ENCODE results near the gene SFMBT1. TPM values are rescaled to one million over a fixed set of nuclear protein-coding genes. Genes with fewer than 3 reads are reported as not detected.
A peak's percentile ranks its signal among the peaks of the same experiment; 100 is the strongest.

Gene SFMBT1
- polyA plus RNA-seq, 2 of the 4 experiments (the other 2 are of a cell fraction): 7.0 to 9.9 TPM

- TF ChIP-seq PBX3 (IDR thresholded peaks at IDR 0.05) (no peak), SMC3 (IDR thresholded peaks at IDR 0.05) (no peak)
Measured at GRCh38 chr3:52959773-52960172, 86.1 kb downstream of the SFMBT1 start (continued).

DNA sequence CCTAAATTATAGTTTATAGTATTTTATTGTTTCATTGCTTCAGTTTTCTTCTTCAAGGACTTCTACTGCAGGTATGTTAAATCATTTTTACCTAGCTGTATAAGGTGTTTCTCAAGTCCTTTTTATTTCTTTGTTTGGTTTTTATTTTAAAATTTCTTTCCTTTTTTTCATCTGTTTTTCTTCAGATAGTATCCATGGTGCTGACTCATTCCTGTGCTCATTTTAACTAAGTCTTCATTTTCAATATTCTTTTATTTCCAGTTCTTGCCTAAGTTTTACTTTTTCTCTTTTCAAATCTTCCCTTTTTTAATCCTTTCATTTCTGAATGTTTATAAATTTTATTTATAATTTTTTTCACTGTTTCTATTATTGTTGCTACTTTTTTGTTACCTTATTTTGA, 106.3 kb downstream of the SFMBT1 start:
- no peak for ATAC-seq
- Histone ChIP-seq H3K4me3 (no peak overlapping the region), H3K9me3 (no peaks in the 10 kb centered on the region), H3K4me1 (0 out of 3 replicates have a peak, but pooled peaks cover 3% of the 10 kb centered on the region), H3K27ac (no peak overlapping the region), H3K4me2 (no peak overlapping the region)
- no peak for DNase-seq (ENCODE audit: low read depth in 1 of 2, low spot score in 1 of 2)
- POLR2A ChIA-PET: no interaction called here
- FAIRE-seq: no peak
- TF ChIP-seq HES2 (IDR thresholded peaks at IDR 0.05) (no peak), ZNF302 (CRISPR knock-in tag; IDR thresholded peaks at IDR 0.05) (no peak), CHD4 (IDR thresholded peaks at IDR 0.05; ENCODE audit: borderline replicate concordance) (no peak), EHMT2 (IDR thresholded peaks at IDR 0.05; ENCODE audit: low read depth) (no peak), HOXB5 (CRISPR knock-in tag; IDR thresholded peaks at IDR 0.05) (no peak), NR3C1 (IDR thresholded peaks at IDR 0.05) (no peak), SREBF2 (IDR thresholded peaks at IDR 0.05) (no peak)
- TF ChIP-seq, protein P1, sequence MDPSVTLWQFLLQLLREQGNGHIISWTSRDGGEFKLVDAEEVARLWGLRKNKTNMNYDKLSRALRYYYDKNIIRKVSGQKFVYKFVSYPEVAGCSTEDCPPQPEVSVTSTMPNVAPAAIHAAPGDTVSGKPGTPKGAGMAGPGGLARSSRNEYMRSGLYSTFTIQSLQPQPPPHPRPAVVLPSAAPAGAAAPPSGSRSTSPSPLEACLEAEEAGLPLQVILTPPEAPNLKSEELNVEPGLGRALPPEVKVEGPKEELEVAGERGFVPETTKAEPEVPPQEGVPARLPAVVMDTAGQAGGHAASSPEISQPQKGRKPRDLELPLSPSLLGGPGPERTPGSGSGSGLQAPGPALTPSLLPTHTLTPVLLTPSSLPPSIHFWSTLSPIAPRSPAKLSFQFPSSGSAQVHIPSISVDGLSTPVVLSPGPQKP (IDR thresholded peaks at IDR 0.05; ENCODE audit: low read depth, low read length): no peak
- CTCF ChIA-PET: no interaction called here

DNA sequence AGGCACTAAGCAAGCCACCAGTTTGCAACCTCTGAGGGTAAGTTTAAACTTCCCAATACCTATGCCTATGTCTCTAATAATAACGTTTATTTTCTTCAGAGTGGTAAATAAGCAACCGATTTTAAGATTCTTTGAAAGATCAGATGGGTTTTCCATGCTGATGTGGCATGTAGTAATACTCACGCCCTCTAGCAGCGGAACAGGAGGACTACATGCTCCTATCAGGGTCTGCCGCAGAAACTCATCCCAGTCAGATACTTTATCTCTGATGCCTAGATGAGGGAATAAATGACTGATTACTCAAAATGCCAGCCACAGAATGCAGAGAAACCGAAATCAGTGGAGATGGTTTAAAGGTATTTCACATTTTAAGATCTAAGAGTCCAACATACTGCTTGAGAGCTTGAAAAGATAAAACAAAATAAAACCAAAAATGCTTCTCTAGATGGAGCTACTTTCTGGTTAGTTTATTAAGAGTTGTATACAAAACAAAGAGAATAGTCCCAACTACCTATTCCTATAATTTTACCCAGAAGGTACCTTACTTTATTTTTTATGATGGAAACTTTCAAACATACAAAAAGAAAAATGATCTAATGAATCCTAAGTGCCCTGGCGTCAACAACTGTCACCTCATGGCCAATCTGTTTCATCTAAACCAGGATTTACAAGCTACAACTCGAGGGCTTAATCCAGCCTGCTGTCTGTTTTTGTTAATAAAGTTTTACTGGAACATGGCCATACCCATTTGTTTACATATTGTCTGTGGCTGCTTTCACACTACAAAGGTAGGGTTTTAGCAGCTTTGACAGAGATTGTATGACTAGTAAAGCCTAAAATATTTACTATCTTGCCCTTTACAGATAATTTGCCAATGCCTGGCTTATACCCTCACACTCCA, 111.0 kb downstream of the SFMBT1 start:
- CTCF ChIA-PET: interaction anchor here (0.6 to 1.6 kb wide), 6 partner anchors 8 to 84 kb away, joined by 3 to 6 read pairs (median 4); no protein-coding TSS in a partner anchor
- H3K9me3 ChIP-seq: no peaks in the 10 kb centered on the region
- peak; percentile 46 for FAIRE-seq
- POLR2A ChIA-PET: no interaction called here
- H3K4me3 ChIP-seq: no peak overlapping the region
- 17% methylated on average over 8 of the region's 8 CpGs for WGBS (ENCODE audit: missing lambda C conversion rate)
- 0 out of 3 replicates have a peak, but pooled peaks cover 3% of the 10 kb centered on the region for H3K4me1 ChIP-seq
- DNase-seq (ENCODE audit: low read depth in 1 of 2, low spot score in 1 of 2): peak; percentile 47 to 51
- TF ChIP-seq, protein P2, sequence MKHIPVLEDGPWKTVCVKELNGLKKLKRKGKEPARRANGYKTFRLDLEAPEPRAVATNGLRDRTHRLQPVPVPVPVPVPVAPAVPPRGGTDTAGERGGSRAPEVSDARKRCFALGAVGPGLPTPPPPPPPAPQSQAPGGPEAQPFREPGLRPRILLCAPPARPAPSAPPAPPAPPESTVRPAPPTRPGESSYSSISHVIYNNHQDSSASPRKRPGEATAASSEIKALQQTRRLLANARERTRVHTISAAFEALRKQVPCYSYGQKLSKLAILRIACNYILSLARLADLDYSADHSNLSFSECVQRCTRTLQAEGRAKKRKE (CRISPR knock-in tag; IDR thresholded peaks at IDR 0.05; ENCODE audit: low read depth): no peak
- no peak for TF ChIP-seq ZFP36 (IDR thresholded peaks at IDR 0.05; ENCODE audit: borderline replicate concordance, partially characterized antibody)
- TF ChIP-seq, protein P3, sequence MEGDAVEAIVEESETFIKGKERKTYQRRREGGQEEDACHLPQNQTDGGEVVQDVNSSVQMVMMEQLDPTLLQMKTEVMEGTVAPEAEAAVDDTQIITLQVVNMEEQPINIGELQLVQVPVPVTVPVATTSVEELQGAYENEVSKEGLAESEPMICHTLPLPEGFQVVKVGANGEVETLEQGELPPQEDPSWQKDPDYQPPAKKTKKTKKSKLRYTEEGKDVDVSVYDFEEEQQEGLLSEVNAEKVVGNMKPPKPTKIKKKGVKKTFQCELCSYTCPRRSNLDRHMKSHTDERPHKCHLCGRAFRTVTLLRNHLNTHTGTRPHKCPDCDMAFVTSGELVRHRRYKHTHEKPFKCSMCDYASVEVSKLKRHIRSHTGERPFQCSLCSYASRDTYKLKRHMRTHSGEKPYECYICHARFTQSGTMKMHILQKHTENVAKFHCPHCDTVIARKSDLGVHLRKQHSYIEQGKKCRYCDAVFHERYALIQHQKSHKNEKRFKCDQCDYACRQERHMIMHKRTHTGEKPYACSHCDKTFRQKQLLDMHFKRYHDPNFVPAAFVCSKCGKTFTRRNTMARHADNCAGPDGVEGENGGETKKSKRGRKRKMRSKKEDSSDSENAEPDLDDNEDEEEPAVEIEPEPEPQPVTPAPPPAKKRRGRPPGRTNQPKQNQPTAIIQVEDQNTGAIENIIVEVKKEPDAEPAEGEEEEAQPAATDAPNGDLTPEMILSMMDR (IDR thresholded peaks at IDR 0.05): peak; percentile 57
- TF ChIP-seq HOXB13 (CRISPR knock-in tag; IDR thresholded peaks at IDR 0.05; ENCODE audit: low read depth): no peak
- TF ChIP-seq NFE2L2 (conservative IDR thresholded peaks at IDR 0.05; ENCODE audit: low read length): no peak
- no peak for TF ChIP-seq EHF (CRISPR knock-in tag; IDR thresholded peaks at IDR 0.05)
- no peak for TF ChIP-seq RARB (CRISPR knock-in tag; IDR thresholded peaks at IDR 0.05)
- TF ChIP-seq SMC3 (IDR thresholded peaks at IDR 0.05): peak; percentile 51
- TF ChIP-seq SREBF2 (IDR thresholded peaks at IDR 0.05): no peak
- TF ChIP-seq JUNB (IDR thresholded peaks at IDR 0.05): no peak
- TF ChIP-seq HOXA7 (CRISPR knock-in tag; IDR thresholded peaks at IDR 0.05): no peak
- TF ChIP-seq RAD21 (conservative IDR thresholded peaks at IDR 0.05 in 1 of 2, IDR thresholded peaks at IDR 0.05 in 1 of 2): peak; percentile 34 to 38; a peak in 2 of 5 replicates
- no peak for TF ChIP-seq GATA3 (IDR thresholded peaks at IDR 0.05; ENCODE audit: borderline replicate concordance)
- TF ChIP-seq, protein P1 (IDR thresholded peaks at IDR 0.05; ENCODE audit: low read depth, low read length): no peak
- no peak for TF ChIP-seq POLR2AphosphoS2 (conservative IDR thresholded peaks at IDR 0.05; ENCODE audit: low read length)
- no peak for TF ChIP-seq CEBPB (IDR thresholded peaks at IDR 0.05)
- peak; percentile 93 to 96 for ATAC-seq
- peak overlapping the region; percentile 29 for H3K4me2 ChIP-seq
- H3K27ac ChIP-seq: no peak overlapping the region
